SK-N-SH (cell line): Measurements from ENCODE around the gene BHLHA9. TPM values are rescaled to one million over a fixed set of nuclear protein-coding genes. Genes with fewer than 3 reads are reported as not detected.

Source experiments
- CTCF ChIA-PET: fragments of 300-600, 350-600 bp; formaldehyde crosslinking; extraction: SDS; loops from one replicate; lab custom pipeline; 2021; lab: Yijun Ruan, JAX
- POLR2A ChIA-PET: fragments of 350-600 bp; sonication (Branson Sonifier 250); formaldehyde crosslinking; extraction: SDS; loops from one replicate; lab custom pipeline; 2020; ENCODE audit warnings: antibody characterized with exemption, inconsistent platforms; lab: Yijun Ruan, JAX
- DNase-seq: peaks from one replicate; pipeline ENCODE4 v3.0.0; 2012
- H2AFZ ChIP-seq: fragments of 200-600 bp; sonication (generic); 2 replicates; pipeline ENCODE4 v1.8.1; 2016; ENCODE audit warnings: antibody characterized with exemption, mild to moderate bottlenecking, low read depth
- H3F3A ChIP-seq: fragments of 200-600 bp; sonication (generic); replicated peaks from 2 replicates; pipeline ENCODE3; 2016; ENCODE audit warnings: antibody characterized with exemption, mild to moderate bottlenecking; ENCODE audit not compliant: insufficient read depth
- H3K27ac ChIP-seq, 2 experiments: fragments of 200-500 bp in 1 of 2; fragments of 200-600 bp in 1 of 2; sonication (Bioruptor generic) in 1 of 2; sonication (generic), shearing (Covaris generic) in 1 of 2; 2 replicates each; pipeline versions ENCODE4 v1.5.1 to v1.6.1; 2014 to 2016; ENCODE audit warnings: low read depth in 2 of 2, inconsistent platforms in 1 of 2, low read length in 1 of 2, mild to moderate bottlenecking in 1 of 2, mixed read lengths in 1 of 2
- H3K27me3 ChIP-seq: fragments of 200-600 bp; sonication (generic), shearing (Covaris generic); 2 replicates; pipeline ENCODE4 v1.6.1; 2016; ENCODE audit warnings: mixed run types; ENCODE audit not compliant: insufficient read depth
- H3K36me3 ChIP-seq, 2 experiments: fragments of 200-500 bp in 1 of 2; fragments of 200-600 bp in 1 of 2; sonication (Bioruptor generic) in 1 of 2; sonication (generic) in 1 of 2; replicated peaks in 1 of 2; 2 replicates each; pipeline versions ENCODE3 to v1.5.1; 2014 to 2016; ENCODE audit warnings: low read length in 1 of 2, mild to moderate bottlenecking in 1 of 2; ENCODE audit not compliant: insufficient read depth in 2 of 2, control insufficient read depth in 1 of 2
- H3K4me1 ChIP-seq, 2 experiments: fragments of 200-500 bp in 1 of 2; fragments of 200-600 bp in 1 of 2; sonication (Bioruptor generic) in 1 of 2; sonication (generic), shearing (Covaris generic) in 1 of 2; 2 replicates each; pipeline versions ENCODE4 v1.5.1 to v1.6.1; 2014 to 2016; ENCODE audit warnings: low read depth in 1 of 2, low read length in 1 of 2, mixed run types in 1 of 2; ENCODE audit not compliant: insufficient read depth in 2 of 2, control insufficient read depth in 1 of 2
- H3K4me2 ChIP-seq: fragments of 200-600 bp; sonication (generic), shearing (Covaris generic); 2 replicates; pipeline ENCODE4 v1.6.1; 2017; ENCODE audit warnings: mixed run types
- H3K4me3 ChIP-seq, 2 experiments: fragments of 200-500 bp in 1 of 2; fragments of 200-600 bp in 1 of 2; sonication (Bioruptor generic) in 1 of 2; sonication (generic), shearing (Covaris generic) in 1 of 2; 2 replicates each; pipeline versions ENCODE4 v1.5.1 to v1.8.1; 2014 to 2016; ENCODE audit warnings: low read depth in 2 of 2, inconsistent platforms in 1 of 2, low read length in 1 of 2, mild to moderate bottlenecking in 1 of 2, mixed read lengths in 1 of 2, moderate library complexity in 1 of 2
- H3K79me2 ChIP-seq: fragments of 200-600 bp; sonication (generic); 2 replicates; pipeline ENCODE4 v1.8.1; 2017; ENCODE audit warnings: mild to moderate bottlenecking; ENCODE audit not compliant: insufficient read depth
- H3K9ac ChIP-seq: fragments of 200-600 bp; sonication (generic); 2 replicates; pipeline ENCODE4 v1.6.1; 2017; ENCODE audit warnings: mixed run types
- H3K9me2 ChIP-seq: fragments of 200-600 bp; sonication (generic); 2 replicates; pipeline ENCODE4 v1.6.1; 2017; ENCODE audit warnings: mixed run types
- H3K9me3 ChIP-seq: fragments of 200-600 bp; sonication (generic); 2 replicates; pipeline ENCODE4 v1.6.1; 2017; ENCODE audit warnings: mixed run types, mild to moderate bottlenecking, moderate library complexity
- H4K20me1 ChIP-seq: fragments of 200-600 bp; sonication (generic); 2 replicates; pipeline ENCODE4 v1.6.1; 2017; ENCODE audit warnings: mild to moderate bottlenecking, mixed run types; ENCODE audit not compliant: insufficient read depth
- CHD2 ChIP-seq: fragments of 150-350 bp; IDR thresholded peaks from 2 replicates; pipeline ENCODE4 v1.6.1; 2018; ENCODE audit warnings: low read length; ENCODE audit not compliant: partially characterized antibody
- EP300 ChIP-seq, 2 experiments: IDR thresholded peaks; 2 replicates each; pipeline versions ENCODE4 v1.4.0 to v1.6.1; 2012; ENCODE audit warnings: borderline replicate concordance in 1 of 2, low read depth in 1 of 2, low read length in 1 of 2
- EZH2phosphoT487 ChIP-seq: fragments of 200-600 bp; sonication (generic); IDR thresholded peaks from 2 replicates; pipeline ENCODE4 v1.6.1; 2017; ENCODE audit warnings: low read depth, mixed run types, mild to moderate bottlenecking, antibody characterized with exemption, moderate library complexity, borderline replicate concordance
- FOXJ3 ChIP-seq: sonication (generic); formaldehyde crosslinking; IDR thresholded peaks from 2 replicates; pipeline ENCODE4 v1.5.1; 2020; ENCODE audit warnings: mild to moderate bottlenecking, missing genetic modification reagents
- FOXM1 ChIP-seq: IDR thresholded peaks from 2 replicates; pipeline ENCODE4 v1.4.0; 2012; ENCODE audit warnings: low read depth, mild to moderate bottlenecking
- JUND ChIP-seq: IDR thresholded peaks from 2 replicates; pipeline ENCODE4 v1.4.0; 2012
- MEF2A ChIP-seq: IDR thresholded peaks from 2 replicates; pipeline ENCODE4 v1.4.0; 2012; ENCODE audit warnings: low read depth, borderline replicate concordance
- MXI1 ChIP-seq: IDR thresholded peaks from 2 replicates; pipeline ENCODE4 v1.6.1; 2012; ENCODE audit warnings: mild to moderate bottlenecking, low read depth, low read length, improper control_type of control experiment
- NFIC ChIP-seq: IDR thresholded peaks from 2 replicates; pipeline ENCODE4 v1.4.0; 2012; ENCODE audit warnings: borderline replicate concordance
- NRF1 ChIP-seq: IDR thresholded peaks from 2 replicates; pipeline ENCODE4 v1.6.1; 2012; ENCODE audit warnings: low read depth, mild to moderate bottlenecking, low read length
- RAD21 ChIP-seq: IDR thresholded peaks from 2 replicates; pipeline ENCODE4 v1.6.1; 2012; ENCODE audit warnings: mild to moderate bottlenecking, low read length
- RXRA ChIP-seq: IDR thresholded peaks from 2 replicates; pipeline ENCODE4 v1.4.0; 2012; ENCODE audit warnings: low read depth, mild to moderate bottlenecking, borderline replicate concordance
- SMC3 ChIP-seq: IDR thresholded peaks from 2 replicates; pipeline ENCODE4 v1.6.1; 2012; ENCODE audit warnings: low read depth, low read length, improper control_type of control experiment
- TAF1 ChIP-seq: IDR thresholded peaks from 2 replicates; pipeline ENCODE4 v1.6.1; 2012; ENCODE audit warnings: low read depth, mild to moderate bottlenecking, low read length, moderate library complexity, borderline replicate concordance
- YY1 ChIP-seq: IDR thresholded peaks from 2 replicates; pipeline ENCODE4 v1.4.0; 2012; ENCODE audit warnings: low read depth, mild to moderate bottlenecking
- ZBTB33 ChIP-seq: IDR thresholded peaks from 2 replicates; pipeline ENCODE4 v1.4.0; 2012; ENCODE audit warnings: low read depth, borderline replicate concordance
- WGBS: methylation state at CpG from one replicate; pipeline ENCODE4 v1.1.6; 2017; ENCODE audit warnings: low lambda C conversion rate; 5-methylcytosine and 5-hydroxymethylcytosine counted together
- polyA plus RNA-seq, 3 experiments: library from polyadenylated mRNA; depleted of rRNA; stranded (reverse); fragments of >200 nt; gene quantifications; 2 replicates each; pipeline ENCODE4 v1.2.3, GENCODE V29; 2012
- TF ChIP-seq, protein P1 (sequence below): fragments of 150-350 bp; IDR thresholded peaks from 2 replicates; pipeline ENCODE4 v1.6.1; 2016; ENCODE audit warnings: mild to moderate bottlenecking, low read depth, low read length

BHLHA9 gene
- polyA plus RNA-seq, 1 of the 3 experiments (the other 2 are of a cell fraction), result not detected

DNA sequence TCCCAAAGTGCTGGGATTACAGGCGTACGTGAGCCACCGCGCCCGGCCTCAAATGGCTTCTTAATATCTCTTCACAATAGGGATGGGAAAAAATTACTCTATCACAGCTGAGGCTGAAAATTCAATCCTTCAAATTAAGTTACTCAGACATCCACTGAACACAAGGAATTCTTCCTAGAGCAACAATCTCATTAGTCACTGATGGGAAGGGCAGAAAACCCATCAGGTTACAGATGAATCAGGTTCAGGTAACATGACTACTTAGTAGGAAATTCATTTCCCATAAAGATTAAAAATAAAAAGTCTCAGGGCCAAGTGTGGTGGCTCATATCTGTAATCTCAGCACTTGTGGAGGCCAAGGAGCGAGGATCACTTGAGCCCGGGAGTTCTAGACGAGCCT is 47.9 kb upstream of the BHLHA9 start:
- no peak for TF ChIP-seq SMC3
- TF ChIP-seq NFIC, result no peak
- no peak for TF ChIP-seq FOXM1
- no peak for TF ChIP-seq EZH2phosphoT487
- TF ChIP-seq FOXJ3, result no peak
- no peak for TF ChIP-seq RXRA
- TF ChIP-seq EP300 (IDR thresholded peaks at IDR 0.05; ENCODE audit: borderline replicate concordance in 1 of 2, low read depth in 1 of 2, low read length in 1 of 2), result no peak
- no peak for TF ChIP-seq NRF1
- no peak for TF ChIP-seq MEF2A
- TF ChIP-seq, protein P1, sequence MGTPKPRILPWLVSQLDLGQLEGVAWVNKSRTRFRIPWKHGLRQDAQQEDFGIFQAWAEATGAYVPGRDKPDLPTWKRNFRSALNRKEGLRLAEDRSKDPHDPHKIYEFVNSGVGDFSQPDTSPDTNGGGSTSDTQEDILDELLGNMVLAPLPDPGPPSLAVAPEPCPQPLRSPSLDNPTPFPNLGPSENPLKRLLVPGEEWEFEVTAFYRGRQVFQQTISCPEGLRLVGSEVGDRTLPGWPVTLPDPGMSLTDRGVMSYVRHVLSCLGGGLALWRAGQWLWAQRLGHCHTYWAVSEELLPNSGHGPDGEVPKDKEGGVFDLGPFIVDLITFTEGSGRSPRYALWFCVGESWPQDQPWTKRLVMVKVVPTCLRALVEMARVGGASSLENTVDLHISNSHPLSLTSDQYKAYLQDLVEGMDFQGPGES, result no peak
- no peak for TF ChIP-seq JUND
- no peak for TF ChIP-seq RAD21
- no peak for TF ChIP-seq MXI1
- TF ChIP-seq TAF1, result no peak
- TF ChIP-seq CHD2, result no peak
- TF ChIP-seq, all 33 proteins: peak for 0
- 76% methylated on average over 8 of the region's 8 CpGs for WGBS
- DNase-seq, result no peak
- no peaks in the 10 kb centered on the region for H3F3A ChIP-seq
- H3K27ac ChIP-seq, result no peak overlapping the region
- H3K36me3 ChIP-seq, result no peaks in the 10 kb centered on the region
- no peaks in the 10 kb centered on the region for H3K4me1 ChIP-seq
- ChIA-PET POLR2A (no interaction called here), CTCF (interaction anchor here (1.6 kb wide), 1 partner anchor 100 kb away, joined by 3 read pairs; no protein-coding TSS in a partner anchor)
- no peaks in the 10 kb centered on the region for H3K79me2 ChIP-seq
- no peaks in the 10 kb centered on the region for H3K9me2 ChIP-seq
- no peak overlapping the region for H2AFZ ChIP-seq
- no peak overlapping the region for H3K9ac ChIP-seq
- H3K9me3 ChIP-seq, result no peaks in the 10 kb centered on the region
- no peak overlapping the region for H3K4me3 ChIP-seq
- no peak overlapping the region for H3K4me2 ChIP-seq
- peaks cover 36% of the 10 kb centered on the region; the same call in 1 of the 2 replicates for H3K27me3 ChIP-seq
- no peaks in the 10 kb centered on the region for H4K20me1 ChIP-seq

GRCh38 chr17:1223662-1224061 is 46.6 kb upstream of the BHLHA9 start:
- Histone ChIP-seq H3K79me2 (no peaks in the 10 kb centered on the region), H3K27me3 (peaks cover 43% of the 10 kb centered on the region)
- CTCF ChIA-PET, result no interaction called here

More at GRCh38 chr17:1223662-1224061, 46.6 kb upstream of the BHLHA9 start:
- Histone ChIP-seq H3K9ac (no peak overlapping the region), H3K27ac (no peak overlapping the region), H3K4me3 (no peak overlapping the region), H3F3A (no peaks in the 10 kb centered on the region), H3K9me2 (no peaks in the 10 kb centered on the region), H3K4me2 (no peak overlapping the region), H3K4me1 (no peaks in the 10 kb centered on the region; a peak in 1 of 4 replicates), H4K20me1 (no peaks in the 10 kb centered on the region), H2AFZ (no peak overlapping the region), H3K36me3 (no peaks in the 10 kb centered on the region), H3K9me3 (no peaks in the 10 kb centered on the region)
- POLR2A ChIA-PET, result no interaction called here
- TF ChIP-seq TAF1 (no peak), SMC3 (no peak), YY1 (no peak), ZBTB33 (no peak), FOXJ3 (no peak)
- DNase-seq, result no peak
- WGBS, result 67% methylated on average over 14 of the region's 14 CpGs
